Fibroblast of skin of abdomen (primary cell): ENCODE measurements around the gene TMEM176B.
"Not testable (repeated sequence)": the region's sequence is repeated elsewhere in the genome, so short reads cannot be mapped to it uniquely, and the experiment has no call there.

Experiments used
- DNase-seq: peaks from one replicate; pipeline ENCODE4 v3.0.0-alpha.2; 2013

TMEM176B gene

GRCh38 chr7:150790416-150791075, 9.6 kb downstream of the TMEM176B start:
- no peak for DNase-seq

- DNase-seq, result peak; percentile 53
Measured at GRCh38 chr7:150788474-150789269, 11.5 kb downstream of the TMEM176B start.

GRCh38 chr7:150787321-150788281, 12.6 kb downstream of the TMEM176B start:
- peak; percentile 16 for DNase-seq

GRCh38 chr7:150784954-150785353, 15.2 kb downstream of the TMEM176B start:
- DNase-seq, result no peak

GRCh38 chr7:150784120-150784736, 15.9 kb downstream of the TMEM176B start:
- DNase-seq, result no peak

GRCh38 chr7:150781961-150782360, 18.2 kb downstream of the TMEM176B start:
- no peak for DNase-seq

- DNase-seq, result peak; percentile 75
Measured at GRCh38 chr7:150781103-150781502, 19.1 kb downstream of the TMEM176B start.

- DNase-seq, result no peak
Measured at GRCh38 chr7:150780292-150780691, 19.9 kb downstream of the TMEM176B start.

GRCh38 chr7:150778738-150779301, 21.3 kb downstream of the TMEM176B start:
- peak; percentile 57 for DNase-seq

GRCh38 chr7:150778014-150778737, 22.0 kb downstream of the TMEM176B start:
- DNase-seq, result no peak

GRCh38 chr7:150774131-150774530, 26.0 kb downstream of the TMEM176B start:
- not testable (repeated sequence) for DNase-seq

- no peak for DNase-seq
Measured at GRCh38 chr7:150769768-150770167, 30.4 kb downstream of the TMEM176B start.

- no peak for DNase-seq
Measured at GRCh38 chr7:150766334-150766709, 33.8 kb downstream of the TMEM176B start.

GRCh38 chr7:150759479-150759878, 40.7 kb downstream of the TMEM176B start:
- DNase-seq, result no peak

- no peak for DNase-seq
Measured at GRCh38 chr7:150756858-150757257, 43.3 kb downstream of the TMEM176B start.

GRCh38 chr7:150756166-150756565, 44.0 kb downstream of the TMEM176B start:
- DNase-seq, result no peak

- no peak for DNase-seq
Measured at GRCh38 chr7:150755473-150756099, 44.6 kb downstream of the TMEM176B start.

- no peak for DNase-seq
Measured at GRCh38 chr7:150754951-150755350, 45.2 kb downstream of the TMEM176B start.

GRCh38 chr7:150753826-150754603, 46.1 kb downstream of the TMEM176B start:
- DNase-seq, result no peak

GRCh38 chr7:150753239-150753638, 46.9 kb downstream of the TMEM176B start:
- DNase-seq, result no peak
